NCI-H2171 treated with DMSO at 0.1 percent for 48 hours (cell line): ENCODE results near the gene HSDL2.
"Not testable (repeated sequence)": the region's sequence is repeated elsewhere in the genome, so short reads cannot be mapped to it uniquely, and the experiment has no call there.

Source experiments
- DNase-seq: peaks from one replicate; lab custom pipeline; 2025; lab: John Stamatoyannopoulos, UW

Gene HSDL2

DNA sequence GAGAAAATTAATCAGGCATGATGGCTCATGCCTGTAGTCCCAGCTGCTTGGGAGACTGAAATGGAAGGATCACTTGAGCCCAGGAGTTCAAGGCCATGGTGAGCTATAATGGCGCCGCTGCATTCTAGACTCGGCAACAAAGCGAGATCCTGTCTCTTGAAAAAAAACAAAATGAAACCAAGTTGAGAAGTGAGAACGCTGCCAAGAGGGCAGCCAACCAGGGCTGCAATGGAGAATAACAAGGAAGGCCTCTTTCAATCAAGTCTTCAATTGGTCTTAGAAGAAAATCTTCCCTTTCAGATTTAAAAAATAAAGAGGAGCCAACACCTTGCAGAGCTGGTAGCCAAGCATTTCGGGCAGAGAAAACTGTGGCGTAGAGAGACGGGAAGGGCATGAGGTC is 121.4 kb downstream of the HSDL2 start:
- no peak for DNase-seq

GRCh38 chr9:112502175-112502946 is 122.5 kb downstream of the HSDL2 start:
- DNase-seq, result no peak

GRCh38 chr9:112503170-112503569 is 123.3 kb downstream of the HSDL2 start:
- no peak for DNase-seq

GRCh38 chr9:112505086-112505485 is 125.2 kb downstream of the HSDL2 start:
- no peak for DNase-seq

DNA sequence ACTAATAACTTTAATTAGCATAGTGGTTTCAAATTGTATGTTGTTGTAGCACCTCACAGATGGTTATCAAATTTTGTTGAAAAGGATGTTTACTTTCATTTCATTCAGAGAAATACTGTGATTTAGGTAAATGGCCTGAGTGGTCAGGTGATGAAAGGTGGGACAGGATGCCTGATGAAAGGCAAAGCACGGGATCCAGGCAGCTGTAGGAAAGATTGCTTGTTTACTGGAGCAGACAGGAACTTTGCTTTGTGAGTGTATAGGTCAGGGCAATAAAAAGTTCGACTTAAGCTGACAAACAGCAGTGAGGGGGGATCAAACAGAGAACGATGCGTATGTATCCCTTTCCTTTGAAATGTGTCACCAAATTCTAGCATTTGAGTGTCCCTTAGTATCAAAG is 125.7 kb downstream of the HSDL2 start:
- DNase-seq, result no peak

DNA sequence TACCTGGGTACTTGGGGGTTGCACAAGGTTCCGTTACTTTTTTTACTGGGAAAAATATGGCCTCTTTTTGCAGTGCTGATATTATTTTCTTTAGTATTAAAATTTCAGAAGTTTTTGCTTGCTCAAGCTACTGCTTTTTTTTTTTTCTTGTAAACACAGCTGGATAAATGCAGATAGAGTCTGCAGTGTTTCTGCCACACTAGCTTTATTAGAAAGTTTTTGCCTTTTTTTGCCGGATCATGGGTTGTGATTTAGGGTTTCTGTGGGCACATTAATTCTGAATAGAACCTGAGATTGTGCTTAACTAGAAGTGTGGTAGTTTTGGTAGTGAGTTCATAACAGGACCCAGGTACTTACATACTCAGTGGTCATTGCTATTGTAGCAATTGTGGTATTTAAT is 126.7 kb downstream of the HSDL2 start:
- no peak for DNase-seq

DNA sequence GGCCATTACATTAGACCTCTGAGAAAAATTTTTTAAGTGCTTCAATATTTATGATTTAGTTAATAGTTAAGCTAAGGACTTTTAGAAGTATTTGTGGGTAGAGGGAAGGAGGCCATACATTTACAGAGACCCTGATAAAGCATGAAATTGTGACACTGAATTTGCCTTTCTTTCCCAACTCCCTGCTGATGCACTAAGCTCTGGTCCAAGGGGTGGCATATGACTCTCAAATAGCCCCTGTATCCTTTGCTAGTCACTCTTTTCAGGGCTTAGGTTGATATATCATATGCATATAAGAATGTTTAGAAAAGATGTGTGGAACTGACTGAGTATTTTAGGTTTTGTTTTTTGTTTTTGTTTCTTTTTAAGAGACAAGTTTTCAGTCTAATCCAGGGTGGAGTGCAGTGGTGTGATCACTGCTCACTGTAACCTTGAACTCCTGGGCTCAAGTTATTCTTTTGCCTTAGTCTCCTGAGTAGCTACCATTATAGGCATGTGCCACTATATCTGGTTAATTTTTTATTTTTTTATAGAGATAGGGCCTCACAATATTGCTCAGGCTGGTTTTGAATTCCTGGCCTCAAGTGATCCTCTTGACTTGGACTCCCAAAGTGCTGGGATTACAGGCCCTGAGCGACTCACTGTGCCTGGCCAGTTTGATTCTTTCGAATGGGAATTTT is 127.2 kb downstream of the HSDL2 start:
- no peak for DNase-seq

GRCh38 chr9:112508377-112508776 is 128.5 kb downstream of the HSDL2 start:
- no peak for DNase-seq

DNA sequence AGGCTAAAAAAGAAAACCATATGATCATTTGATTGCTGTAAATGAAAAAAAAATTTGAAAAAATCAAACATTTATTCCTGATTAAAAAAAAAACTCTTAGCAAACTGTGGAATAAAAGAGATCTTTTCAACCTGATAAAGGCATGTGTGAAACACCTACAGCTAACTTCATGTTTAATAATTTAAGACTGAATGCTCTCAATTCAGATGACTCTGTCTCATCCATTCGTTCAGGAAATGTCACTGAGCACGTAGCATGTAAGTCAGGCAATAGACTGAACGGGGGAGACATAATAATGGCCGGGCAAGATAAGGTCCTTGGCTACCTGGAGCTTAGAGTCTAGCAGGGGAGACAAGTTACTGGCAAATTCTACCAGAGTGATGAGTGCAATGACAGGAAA is 132.5 kb downstream of the HSDL2 start:
- not testable (repeated sequence) for DNase-seq

GRCh38 chr9:112516769-112517168 is 136.9 kb downstream of the HSDL2 start:
- no peak for DNase-seq

DNA sequence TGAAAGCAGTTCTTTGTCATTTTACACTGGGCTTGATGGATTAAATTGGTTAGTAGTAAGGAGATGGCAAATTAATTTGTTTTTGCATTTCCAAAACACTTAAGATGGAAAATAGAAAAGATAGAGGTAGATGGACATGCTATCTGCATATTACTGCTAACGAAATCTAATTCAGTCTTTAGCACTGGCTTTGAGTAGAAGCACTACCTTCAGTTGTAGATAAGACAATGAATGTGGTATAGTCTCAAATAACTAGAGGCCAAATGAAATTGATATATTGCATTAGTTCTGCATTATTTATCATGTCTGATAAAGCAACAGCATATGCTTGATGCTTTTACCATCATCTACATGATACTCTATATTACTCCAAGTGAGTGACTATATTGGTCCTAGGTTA is 140.2 kb downstream of the HSDL2 start:
- DNase-seq, result peak; percentile 52

GRCh38 chr9:112520656-112521055 is 140.7 kb downstream of the HSDL2 start:
- DNase-seq, result peak; percentile 81
